IMR-90 (cell line): ENCODE data around the gene NABP1. TPM values are rescaled to one million over a fixed set of nuclear protein-coding genes. Genes with fewer than 3 reads are reported as not detected.

ENCODE experiments used
- ATAC-seq: fragments of 200-7000 bp; cut with Tn5 transposase; 2 replicates; pipeline ENCODE4 v1.9.1; 2020; ENCODE audit warnings: low read depth, mild to moderate bottlenecking, moderate library complexity
- BruUV-seq: library from RNA; stranded (reverse); fragments of 400-500 nt; replicated peaks from 2 replicates; lab custom pipeline; 2021; lab: Mats Ljungman, UMichigan
- CTCF ChIA-PET: fragments of 300-600 bp; formaldehyde crosslinking; extraction: SDS; loops from one replicate; lab custom pipeline; 2021; ENCODE audit warnings: antibody characterized with exemption; lab: Yijun Ruan, JAX
- POLR2A ChIA-PET: fragments of 300-600 bp; sonication (Branson Sonifier 250); formaldehyde crosslinking; loops from one replicate; lab custom pipeline; 2022; ENCODE audit warnings: antibody characterized with exemption; ENCODE audit not compliant: unreplicated experiment; lab: Charles Lee
- DNase-seq: peaks from one replicate; pipeline ENCODE4 v3.0.0; 2013
- H2AFZ ChIP-seq: replicated peaks from 2 replicates; pipeline ENCODE3; 2013; ENCODE audit warnings: low read length, mild to moderate bottlenecking; ENCODE audit not compliant: poor library complexity
- H2AK5ac ChIP-seq: 2 replicates; pipeline ENCODE4 v1.6.1; 2013; ENCODE audit warnings: low read depth, low read length, inconsistent platforms
- H2AK9ac ChIP-seq: replicated peaks from 2 replicates; pipeline ENCODE3; 2013; ENCODE audit warnings: mild to moderate bottlenecking, low read depth, low read length, moderate library complexity; ENCODE audit not compliant: poor library complexity
- H2BK120ac ChIP-seq: 2 replicates; pipeline ENCODE4 v1.6.1; 2013; ENCODE audit warnings: low read depth, low read length, inconsistent platforms
- H2BK15ac ChIP-seq: 3 replicates; pipeline ENCODE4 v1.6.1; 2013; ENCODE audit warnings: low read depth, low read length, inconsistent platforms
- H2BK20ac ChIP-seq: 2 replicates; pipeline ENCODE4 v1.6.1; 2013; ENCODE audit warnings: low read depth, mild to moderate bottlenecking, inconsistent platforms, low read length, moderate library complexity
- H2BK5ac ChIP-seq: 2 replicates; pipeline ENCODE4 v1.6.1; 2013; ENCODE audit warnings: mild to moderate bottlenecking, low read depth, low read length, inconsistent platforms; ENCODE audit not compliant: poor library complexity, severe bottlenecking
- H3K14ac ChIP-seq: replicated peaks from 2 replicates; pipeline ENCODE4 v1.6.1; 2013; ENCODE audit warnings: low read depth, low read length, inconsistent platforms
- H3K18ac ChIP-seq: 2 replicates; pipeline ENCODE4 v1.6.1; 2013; ENCODE audit warnings: low read depth, low read length, control low read depth
- H3K23ac ChIP-seq: 2 replicates; pipeline ENCODE4 v1.6.1; 2013; ENCODE audit warnings: low read depth, low read length, inconsistent platforms
- H3K27ac ChIP-seq: 2 replicates; pipeline ENCODE4 v1.5.1; 2013; ENCODE audit warnings: mild to moderate bottlenecking, control low read depth, low read length; ENCODE audit not compliant: insufficient read depth
- H3K27me3 ChIP-seq: 2 replicates; pipeline ENCODE4 v1.6.1; 2013; ENCODE audit warnings: low read length; ENCODE audit not compliant: control insufficient read depth, insufficient read depth
- H3K36me3 ChIP-seq: 2 replicates; pipeline ENCODE4 v1.6.1; 2013; ENCODE audit warnings: low read length, mixed read lengths; ENCODE audit not compliant: control insufficient read depth, insufficient read depth
- H3K4ac ChIP-seq: 2 replicates; pipeline ENCODE4 v1.6.1; 2013; ENCODE audit warnings: low read depth, low read length, inconsistent platforms
- H3K4me1 ChIP-seq: 2 replicates; pipeline ENCODE4 v1.6.1; 2013; ENCODE audit warnings: low read length, mixed read lengths; ENCODE audit not compliant: control insufficient read depth, insufficient read depth
- H3K4me2 ChIP-seq: 2 replicates; pipeline ENCODE4 v1.6.1; 2013; ENCODE audit warnings: low read depth, mild to moderate bottlenecking, control low read depth, low read length, moderate library complexity
- H3K4me3 ChIP-seq: 2 replicates; pipeline ENCODE4 v1.5.1; 2013; ENCODE audit warnings: low read depth, mild to moderate bottlenecking, control low read depth, low read length, moderate library complexity; ENCODE audit not compliant: insufficient read depth
- H3K56ac ChIP-seq: 2 replicates; pipeline ENCODE4 v1.6.1; 2013; ENCODE audit warnings: low read length, inconsistent platforms; ENCODE audit not compliant: insufficient read depth; ENCODE audit errors: extremely low read depth
- H3K79me1 ChIP-seq, 2 experiments: 2 replicates each; pipeline ENCODE4 v1.6.1; 2013; ENCODE audit warnings: low read length in 2 of 2, inconsistent platforms in 1 of 2, low read depth in 1 of 2
- H3K9ac ChIP-seq: 2 replicates; pipeline ENCODE4 v1.6.1; 2013; ENCODE audit warnings: low read depth, low read length, control low read depth
- H3K9me1 ChIP-seq: 2 replicates; pipeline ENCODE4 v1.6.1; 2013; ENCODE audit warnings: low read length, inconsistent platforms; ENCODE audit not compliant: insufficient read depth
- H3K9me3 ChIP-seq: 2 replicates; pipeline ENCODE4 v1.6.1; 2013; ENCODE audit warnings: low read length; ENCODE audit not compliant: control insufficient read depth, insufficient read depth
- H4K20me1 ChIP-seq: 2 replicates; pipeline ENCODE4 v1.6.1; 2013; ENCODE audit warnings: low read length, inconsistent platforms; ENCODE audit not compliant: insufficient read depth
- H4K5ac ChIP-seq: 2 replicates; pipeline ENCODE4 v1.6.1; 2013; ENCODE audit warnings: mild to moderate bottlenecking, low read depth, low read length, control low read depth
- H4K8ac ChIP-seq, 2 experiments: 2 replicates each; pipeline ENCODE4 v1.6.1; 2013; ENCODE audit warnings: low read depth in 2 of 2, low read length in 2 of 2, control low read depth in 1 of 2, inconsistent platforms in 1 of 2
- H4K91ac ChIP-seq: 2 replicates; pipeline ENCODE4 v1.6.1; 2013; ENCODE audit warnings: low read depth, low read length, inconsistent platforms; ENCODE audit not compliant: insufficient read depth
- CHD1 ChIP-seq: IDR thresholded peaks from 2 replicates; pipeline ENCODE4 v1.6.1; 2012; ENCODE audit warnings: low read depth, low read length, improper control_type of control experiment
- FOS ChIP-seq: fragments of 150-350 bp; IDR thresholded peaks from 2 replicates; pipeline ENCODE4 v1.6.1; 2016; ENCODE audit warnings: low read depth, low read length
- MAFK ChIP-seq: IDR thresholded peaks from 2 replicates; pipeline ENCODE4 v1.6.1; 2012; ENCODE audit warnings: low read depth, low read length, improper control_type of control experiment
- MAZ ChIP-seq: IDR thresholded peaks from 2 replicates; pipeline ENCODE4 v1.6.1; 2012; ENCODE audit warnings: low read depth, mild to moderate bottlenecking, low read length, improper control_type of control experiment, moderate library complexity, borderline replicate concordance
- MXI1 ChIP-seq: IDR thresholded peaks from 2 replicates; pipeline ENCODE4 v1.6.1; 2012; ENCODE audit warnings: low read depth, mild to moderate bottlenecking, low read length, moderate library complexity, borderline replicate concordance
- POLR2A ChIP-seq: IDR thresholded peaks from 2 replicates; pipeline ENCODE4 v1.6.1; 2012; ENCODE audit warnings: mild to moderate bottlenecking, low read depth, low read length
- RAD21 ChIP-seq: IDR thresholded peaks from 2 replicates; pipeline ENCODE4 v1.6.1; 2012; ENCODE audit warnings: low read length, improper control_type of control experiment
- RCOR1 ChIP-seq: IDR thresholded peaks from 2 replicates; pipeline ENCODE4 v1.6.1; 2012; ENCODE audit warnings: mild to moderate bottlenecking, low read length, improper control_type of control experiment; ENCODE audit not compliant: insufficient replicate concordance
- WGBS, 2 experiments: methylation state at CpG; one replicate each; pipeline versions ENCODE4 v1.1.5 to v1.1.7; 2013; ENCODE audit warnings: missing lambda C conversion rate in 2 of 2; ENCODE audit not compliant: insufficient read length in 1 of 2; ENCODE audit errors: extremely low coverage in 2 of 2; 5-methylcytosine and 5-hydroxymethylcytosine counted together
- dilution Hi-C: fragments of 300-500 bp; cut with HindIII; formaldehyde crosslinking; loops from one replicate; pipeline ENCODE4 v1.14.3; 2018; ENCODE audit warnings: low sequenced_read_pairs; ENCODE audit not compliant: unreplicated experiment
- in situ Hi-C: fragments of 300-500 bp; cut with MboI; formaldehyde crosslinking; loops from 3 replicates; pipeline ENCODE4 v1.14.3; 2019; ENCODE audit warnings: low sequenced_read_pairs, inconsistent platforms, mixed read lengths
- intact Hi-C: fragments of 100-400 bp; cut with micrococcal nuclease; formaldehyde crosslinking; loops from 2 replicates; pipeline ENCODE4 v1.10.0; 2022
- polyA plus RNA-seq, 3 experiments: library from polyadenylated mRNA; depleted of rRNA; stranded (reverse); fragments of >200 nt; gene quantifications; 2 replicates each; pipeline ENCODE4 v1.2.3, GENCODE V29; 2012; ENCODE audit warnings: low replicate concordance in 1 of 3
- total RNA-seq: library from RNA; depleted of rRNA; stranded (reverse); fragments of >200 nt; gene quantifications from 2 replicates; pipeline ENCODE4 v1.2.3, GENCODE V29; 2012
- TF ChIP-seq, protein P1 (sequence below): fragments of 150-350 bp; IDR thresholded peaks from 2 replicates; pipeline ENCODE4 v1.6.1; 2017; ENCODE audit warnings: mild to moderate bottlenecking, antibody characterized with exemption, low read length, low read depth
- TF ChIP-seq, protein P2 (sequence below): fragments of 150-350 bp; IDR thresholded peaks from 2 replicates; pipeline ENCODE4 v1.6.1; 2016; ENCODE audit warnings: low read depth, mild to moderate bottlenecking, low read length, moderate library complexity, borderline replicate concordance
- TF ChIP-seq, protein P3 (sequence below): conservative IDR thresholded peaks from 2 replicates; pipeline ENCODE4 v1.5.1; 2012; ENCODE audit warnings: mild to moderate bottlenecking, low read depth, low read length, improper control_type of control experiment

Gene NABP1
- total and polyA plus RNA-seq, 2 of the 4 experiments (the other 2 are of a cell fraction), result 57.7 to 73.3 TPM

DNA sequence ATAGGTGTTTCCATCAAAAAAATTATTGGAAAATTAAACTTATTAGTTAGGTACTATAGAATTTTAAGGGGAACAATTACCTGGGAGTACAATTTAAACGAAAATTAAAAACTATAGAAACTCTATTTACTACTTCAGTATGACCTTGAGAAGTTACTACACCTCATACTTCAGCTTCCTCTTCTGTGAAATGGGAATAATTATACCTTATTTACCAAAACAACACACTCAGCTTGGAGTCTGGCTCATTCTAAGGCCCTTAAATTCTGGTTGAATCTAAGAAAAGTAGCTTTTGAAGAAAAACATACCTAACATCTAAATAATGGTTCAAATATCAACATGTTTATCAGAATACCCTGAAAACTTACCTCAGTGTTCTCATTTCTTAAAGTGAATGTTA is 2.7 kb downstream of the NABP1 start:
- in situ Hi-C loops (no loop called here), dilution Hi-C loops (no loop called here), intact Hi-C loops (loop anchor here (1.0 to 10.0 kb wide), 2 partner anchors 109 to 516 kb away; no protein-coding TSS in a partner anchor)
- no peak overlapping the region for H2AK9ac ChIP-seq
- H3K9me1 ChIP-seq, result peaks cover 4% of the 10 kb centered on the region; the same call in 1 of the 2 replicates
- H4K20me1 ChIP-seq, result peaks cover 9% of the 10 kb centered on the region; the same call in 1 of the 2 replicates
- H3K27ac ChIP-seq, result peak overlapping the region; percentile 19; the same call in 1 of the 2 replicates
- H3K79me1 ChIP-seq, result peaks cover 4 to 36% of the 10 kb centered on the region in 2 experiments; a peak in 3 of 4 replicates
- peak overlapping the region; percentile 44; the same call in 1 of the 2 replicates for H4K5ac ChIP-seq
- peak overlapping the region; percentile 46; the same call in 1 of the 2 replicates for H3K4me3 ChIP-seq
- H3K27me3 ChIP-seq, result no peaks in the 10 kb centered on the region
- peak overlapping the region in 1 of 2 experiments; percentile 44; a peak in 2 of 4 replicates for H4K8ac ChIP-seq
- DNase-seq (no peak), ATAC-seq (no peak)
- no TSS peak for BruUV-seq
- peak overlapping the region; percentile 96 for H2BK5ac ChIP-seq
- H2BK15ac ChIP-seq, result no peak overlapping the region
- H3K9ac ChIP-seq, result peak overlapping the region; percentile 90; the same call in 1 of the 2 replicates
- ChIA-PET POLR2A (interaction anchor here (0.7 to 3.4 kb wide), 5 partner anchors 8 to 110 kb away, joined by 3 to 23 read pairs (median 4); no protein-coding TSS in a partner anchor), CTCF (interaction anchor here (0.6 to 1.1 kb wide), 2 partner anchors 11 to 43 kb away, joined by 3 to 5 read pairs; no protein-coding TSS in a partner anchor)
- H3K36me3 ChIP-seq, result peaks cover 19% of the 10 kb centered on the region
- H3K56ac ChIP-seq, result peak overlapping the region; percentile 91
- peak overlapping the region; percentile 56; the same call in 1 of the 2 replicates for H3K18ac ChIP-seq
- no CpG with 5 or more reads among the region's 1 CpG for WGBS, 2 experiments
- H3K4me1 ChIP-seq, result peaks cover 8% of the 10 kb centered on the region; the same call in 1 of the 2 replicates
- no peaks in the 10 kb centered on the region for H3K9me3 ChIP-seq
- H3K14ac ChIP-seq, result peak overlapping the region; percentile 35; the same call in 1 of the 2 replicates
- H3K4ac ChIP-seq, result peak overlapping the region; percentile 42; the same call in 1 of the 2 replicates
- TF ChIP-seq RAD21, result no peak
- TF ChIP-seq FOS, result no peak
- TF ChIP-seq MAZ, result no peak
- TF ChIP-seq POLR2A, result no peak
- TF ChIP-seq, protein P1, sequence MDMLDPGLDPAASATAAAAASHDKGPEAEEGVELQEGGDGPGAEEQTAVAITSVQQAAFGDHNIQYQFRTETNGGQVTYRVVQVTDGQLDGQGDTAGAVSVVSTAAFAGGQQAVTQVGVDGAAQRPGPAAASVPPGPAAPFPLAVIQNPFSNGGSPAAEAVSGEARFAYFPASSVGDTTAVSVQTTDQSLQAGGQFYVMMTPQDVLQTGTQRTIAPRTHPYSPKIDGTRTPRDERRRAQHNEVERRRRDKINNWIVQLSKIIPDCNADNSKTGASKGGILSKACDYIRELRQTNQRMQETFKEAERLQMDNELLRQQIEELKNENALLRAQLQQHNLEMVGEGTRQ, result no peak
- no peak for TF ChIP-seq MAFK
- TF ChIP-seq CHD1, result no peak
- no peak for TF ChIP-seq RCOR1
- TF ChIP-seq MXI1, result no peak
- TF ChIP-seq, protein P2, sequence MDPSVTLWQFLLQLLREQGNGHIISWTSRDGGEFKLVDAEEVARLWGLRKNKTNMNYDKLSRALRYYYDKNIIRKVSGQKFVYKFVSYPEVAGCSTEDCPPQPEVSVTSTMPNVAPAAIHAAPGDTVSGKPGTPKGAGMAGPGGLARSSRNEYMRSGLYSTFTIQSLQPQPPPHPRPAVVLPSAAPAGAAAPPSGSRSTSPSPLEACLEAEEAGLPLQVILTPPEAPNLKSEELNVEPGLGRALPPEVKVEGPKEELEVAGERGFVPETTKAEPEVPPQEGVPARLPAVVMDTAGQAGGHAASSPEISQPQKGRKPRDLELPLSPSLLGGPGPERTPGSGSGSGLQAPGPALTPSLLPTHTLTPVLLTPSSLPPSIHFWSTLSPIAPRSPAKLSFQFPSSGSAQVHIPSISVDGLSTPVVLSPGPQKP, result no peak
- TF ChIP-seq, protein P3, sequence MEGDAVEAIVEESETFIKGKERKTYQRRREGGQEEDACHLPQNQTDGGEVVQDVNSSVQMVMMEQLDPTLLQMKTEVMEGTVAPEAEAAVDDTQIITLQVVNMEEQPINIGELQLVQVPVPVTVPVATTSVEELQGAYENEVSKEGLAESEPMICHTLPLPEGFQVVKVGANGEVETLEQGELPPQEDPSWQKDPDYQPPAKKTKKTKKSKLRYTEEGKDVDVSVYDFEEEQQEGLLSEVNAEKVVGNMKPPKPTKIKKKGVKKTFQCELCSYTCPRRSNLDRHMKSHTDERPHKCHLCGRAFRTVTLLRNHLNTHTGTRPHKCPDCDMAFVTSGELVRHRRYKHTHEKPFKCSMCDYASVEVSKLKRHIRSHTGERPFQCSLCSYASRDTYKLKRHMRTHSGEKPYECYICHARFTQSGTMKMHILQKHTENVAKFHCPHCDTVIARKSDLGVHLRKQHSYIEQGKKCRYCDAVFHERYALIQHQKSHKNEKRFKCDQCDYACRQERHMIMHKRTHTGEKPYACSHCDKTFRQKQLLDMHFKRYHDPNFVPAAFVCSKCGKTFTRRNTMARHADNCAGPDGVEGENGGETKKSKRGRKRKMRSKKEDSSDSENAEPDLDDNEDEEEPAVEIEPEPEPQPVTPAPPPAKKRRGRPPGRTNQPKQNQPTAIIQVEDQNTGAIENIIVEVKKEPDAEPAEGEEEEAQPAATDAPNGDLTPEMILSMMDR, result no peak
- peak overlapping the region; percentile 38; the same call in 1 of the 2 replicates for H2BK120ac ChIP-seq
- H2AFZ ChIP-seq, result no peak overlapping the region
- H4K91ac ChIP-seq, result no peak overlapping the region
- H2AK5ac ChIP-seq, result no peak overlapping the region
- peak overlapping the region; percentile 98 for H3K4me2 ChIP-seq
- H2BK20ac ChIP-seq, result no peak overlapping the region
- peak overlapping the region; percentile 78; the same call in 1 of the 2 replicates for H3K23ac ChIP-seq
